HepG2 (cell line): ENCODE measurements around the gene UBFD1. TPM values are rescaled to one million over a fixed set of nuclear protein-coding genes. Genes with fewer than 3 reads are reported as not detected.

Source experiments
- ARID5B ChIP-seq: IDR thresholded peaks from 2 replicates; pipeline ENCODE4 v1.4.0; 2020; ENCODE audit warnings: mild to moderate bottlenecking, missing genetic modification reagents
- ATM ChIP-seq: fragments of 450-650 bp; IDR thresholded peaks from 2 replicates; pipeline ENCODE4 v1.7.1; 2017; ENCODE audit warnings: mild to moderate bottlenecking, borderline replicate concordance
- CC2D1A ChIP-seq: sonication (generic); formaldehyde crosslinking; IDR thresholded peaks from 2 replicates; pipeline ENCODE4 v1.8.1; 2023; ENCODE audit warnings: mild to moderate bottlenecking, missing genetic modification reagents
- DDIT3 ChIP-seq: sonication (generic); formaldehyde crosslinking; IDR thresholded peaks from 2 replicates; pipeline ENCODE4 v1.4.0; 2020; ENCODE audit warnings: mild to moderate bottlenecking, missing genetic modification reagents
- SOX13 ChIP-seq, 3 experiments: fragments of 450-650 bp in 1 of 3; sonication (generic) in 1 of 3; formaldehyde crosslinking in 1 of 3; IDR thresholded peaks in 2 of 3; conservative IDR thresholded peaks in 1 of 3; 2 replicates each; pipeline versions ENCODE4 v1.5.0 to v1.6.1; 2016 to 2020; ENCODE audit warnings: antibody characterized with exemption in 1 of 3, mild to moderate bottlenecking in 1 of 3, missing compliant biosample characterization in 1 of 3, missing genetic modification reagents in 1 of 3, moderate library complexity in 1 of 3
- SP1 ChIP-seq, 2 experiments: fragments of 450-650 bp in 1 of 2; sonication (generic) in 1 of 2; formaldehyde crosslinking in 1 of 2; IDR thresholded peaks; 2 replicates each; pipeline versions ENCODE4 v1.4.0 to v1.6.1; 2016 to 2020; ENCODE audit warnings: missing genetic modification reagents in 1 of 2
- SYNCRIP ChIP-seq: fragments of 200-400 bp; formaldehyde crosslinking; IDR thresholded peaks from 2 replicates; pipeline ENCODE4 v1.6.1; 2018; ENCODE audit warnings: mild to moderate bottlenecking, low read depth, low read length; ENCODE audit not compliant: insufficient read depth
- THAP9 ChIP-seq: sonication (generic); formaldehyde crosslinking; IDR thresholded peaks from 2 replicates; pipeline ENCODE4; 2020; ENCODE audit warnings: missing genetic modification reagents, mild to moderate bottlenecking, borderline replicate concordance
- ZIK1 ChIP-seq: sonication (generic); formaldehyde crosslinking; IDR thresholded peaks from 2 replicates; pipeline ENCODE4 v1.5.0; 2020; ENCODE audit warnings: mild to moderate bottlenecking, low read depth, missing genetic modification reagents, borderline replicate concordance
- ZNF460 ChIP-seq: sonication (generic); formaldehyde crosslinking; IDR thresholded peaks from 2 replicates; pipeline ENCODE4 v1.5.1; 2020; ENCODE audit warnings: missing genetic modification reagents, mild to moderate bottlenecking, borderline replicate concordance
- ZNF510 ChIP-seq: sonication (generic); formaldehyde crosslinking; IDR thresholded peaks from 2 replicates; pipeline ENCODE4 v1.4.0; 2020; ENCODE audit warnings: low read depth, mild to moderate bottlenecking, missing genetic modification reagents
- ZNF546 ChIP-seq: sonication (generic); formaldehyde crosslinking; conservative IDR thresholded peaks from 2 replicates; pipeline ENCODE4 v1.8.1; 2023; ENCODE audit warnings: mild to moderate bottlenecking, missing genetic modification reagents
- ZNF549 ChIP-seq: sonication (generic); formaldehyde crosslinking; IDR thresholded peaks from 2 replicates; pipeline ENCODE4 v1.5.0; 2020; ENCODE audit warnings: missing genetic modification reagents
- ZNF652 ChIP-seq: IDR thresholded peaks from 2 replicates; pipeline ENCODE4 v1.6.1; 2016; ENCODE audit warnings: low read depth, borderline replicate concordance
- ZNF687 ChIP-seq: sonication (generic); formaldehyde crosslinking; IDR thresholded peaks from 2 replicates; pipeline ENCODE4 v1.5.1; 2020; ENCODE audit warnings: mild to moderate bottlenecking, missing genetic modification reagents, moderate library complexity
- ZSCAN31 ChIP-seq: sonication (generic); formaldehyde crosslinking; IDR thresholded peaks from 2 replicates; pipeline ENCODE4 v1.5.0; 2020; ENCODE audit warnings: low read depth, mild to moderate bottlenecking, missing genetic modification reagents
- polyA plus RNA-seq, 8 experiments: library from polyadenylated mRNA; depleted of rRNA in 3 of 8; stranded (reverse) in 7 of 8; unstranded in 1 of 8; fragments of >200 nt; fragmentation: Illumina TruSeq in 4 of 8; extraction: Trizol in 4 of 8; gene quantifications; 2 replicates each; pipeline versions ENCODE4 v1.2.1 to v1.2.3, GENCODE V29; 2011 to 2016; ENCODE audit warnings: low read depth in 4 of 8, missing spikeins in 1 of 8, mixed read lengths in 1 of 8; ENCODE audit not compliant: insufficient read depth in 1 of 8
- total RNA-seq, 5 experiments: library from RNA; depleted of rRNA; stranded (reverse); fragments of >200 nt; fragmentation: Illumina TruSeq; extraction: Trizol; gene quantifications; 2 replicates each; pipeline ENCODE4 v1.2.3, GENCODE V29; 2016; ENCODE audit warnings: low read depth in 1 of 5

The UBFD1 gene
- total and polyA plus RNA-seq, 2 of the 13 experiments (the other 11 are each of a cell fraction or from before 2014, with no cell fraction given), result 100 to 111 TPM

- peak; percentile 99 for TF ChIP-seq ZSCAN31 (CRISPR knock-in tag)
- no peak; the same call in 1 of the 2 replicates for TF ChIP-seq CC2D1A (CRISPR knock-in tag)
- TF ChIP-seq ZNF652, result no peak
- TF ChIP-seq ATM, result no peak
- peak; percentile 49; the same call in 1 of the 2 replicates for TF ChIP-seq ZNF460 (CRISPR knock-in tag)
- TF ChIP-seq SP1 (IDR thresholded peaks at IDR 0.05), result no peak
- peak; percentile 70 for TF ChIP-seq SP1 (CRISPR knock-in tag; IDR thresholded peaks at IDR 0.05)
- peak; percentile 60; the same call in 1 of the 2 replicates for TF ChIP-seq ZIK1 (CRISPR knock-in tag)
- TF ChIP-seq ZNF687, result peak; percentile 98
- TF ChIP-seq THAP9 (CRISPR knock-in tag), result 0 out of 2 replicates have a peak, but pooled peaks have one; percentile 72
- TF ChIP-seq DDIT3 (CRISPR knock-in tag), result no peak
- no peak; the same call in 1 of the 2 replicates for TF ChIP-seq ZNF549 (CRISPR knock-in tag)
- no peak for TF ChIP-seq SOX13 (IDR thresholded peaks at IDR 0.05)
- TF ChIP-seq SOX13 (CRISPR knock-in tag; conservative IDR thresholded peaks at IDR 0.05 in 1 of 2, IDR thresholded peaks at IDR 0.05 in 1 of 2), result peak in 1 of 2 experiments; percentile 74; a peak in 1 of 4 replicates
- TF ChIP-seq ARID5B (CRISPR knock-in tag), result peak; percentile 80
- no peak for TF ChIP-seq SYNCRIP
- TF ChIP-seq ZNF546 (CRISPR knock-in tag), result 0 out of 2 replicates have a peak, but pooled peaks have one; percentile 78
- no peak for TF ChIP-seq ZNF510 (CRISPR knock-in tag)
These were observed 38.6 kb downstream of the UBFD1 start, which contains the start of gene NDUFAB1 (continued) for GRCh38 chr16:23595951-23596720.
